ENCODE data around the gene ZBTB24. TPM values are rescaled to one million over a fixed set of nuclear protein-coding genes. Genes with fewer than 3 reads are reported as not detected.

ZBTB24 gene
- total RNA-seq, 1 experiment from 2014 or later: 27.3 TPM

GRCh38 chr6:109490713-109491112 is 7.7 kb upstream of the ZBTB24 start:
- no peak for TF ChIP-seq CTCF (conservative IDR thresholded peaks at IDR 0.05)
- Histone ChIP-seq H2BK120ac (ENCODE audit: low read depth, low read length, poor library complexity, severe bottlenecking) (no peak overlapping the region), H3K79me1 (ENCODE audit: insufficient read depth, low read depth, low read length, poor library complexity, severe bottlenecking) (no peaks in the 10 kb centered on the region), H2BK12ac (ENCODE audit: insufficient read length, low read depth, low read length) (no peak overlapping the region), H2AK5ac (ENCODE audit: insufficient read length, low read length) (no peak overlapping the region), H3K79me2 (ENCODE audit: insufficient read depth, low read length) (no peaks in the 10 kb centered on the region), H3K4me1 (ENCODE audit: insufficient read depth, low read length) (peaks cover 11% of the 10 kb centered on the region), H4K5ac (ENCODE audit: insufficient read length, low read depth, low read length) (no peak overlapping the region), H2BK15ac (ENCODE audit: low read depth, low read length) (no peak overlapping the region), H4K20me1 (ENCODE audit: control insufficient read depth, insufficient read depth, insufficient read length) (no peaks in the 10 kb centered on the region), H3K27me3 (ENCODE audit: insufficient read depth, low read length) (no peaks in the 10 kb centered on the region), H4K8ac (replicated peaks; ENCODE audit: insufficient read length, low read depth, low read length) (no peak overlapping the region), H3K14ac (ENCODE audit: insufficient read depth, low read length) (no peak overlapping the region), H2BK5ac (ENCODE audit: insufficient read length, low read length) (peak overlapping the region; percentile 30), H3K23ac (ENCODE audit: insufficient read length, low read depth, low read length) (no peak overlapping the region), H3T11ph (ENCODE audit: low read length) (no peak overlapping the region), H3K9me3 (ENCODE audit: control insufficient read depth, low read depth, low read length) (no peaks in the 10 kb centered on the region), H3K4ac (ENCODE audit: low read depth, low read length) (no peak overlapping the region), H3K9ac (ENCODE audit: extremely low read depth, insufficient read length, low read length) (no peak overlapping the region), H3K18ac (ENCODE audit: insufficient read length, low read depth, low read length) (no peak overlapping the region), H3K4me2 (ENCODE audit: insufficient read depth, insufficient read length, low read length) (no peak overlapping the region), H3K56ac (ENCODE audit: insufficient read length, low read depth, low read length) (no peak overlapping the region), H3K23me2 (ENCODE audit: insufficient read length, low read depth, low read length, poor library complexity, severe bottlenecking) (no peaks in the 10 kb centered on the region), H3K27ac (ENCODE audit: insufficient read length, low read depth, low read length) (no peak overlapping the region), H2AFZ (ENCODE audit: low read length) (peak overlapping the region; percentile 87), H4K91ac (ENCODE audit: insufficient read length, low read depth, low read length) (no peak overlapping the region), H2BK20ac (ENCODE audit: low read depth, low read length, poor library complexity, severe bottlenecking) (no peak overlapping the region)
- DNase-seq: no peak
- Mint-ChIP-seq H3K4me1 (peaks cover 44 to 45% of the 10 kb centered on the region in 2 experiments), H3K36me3 (ENCODE audit: insufficient read depth in 1 of 3, low read depth in 3 of 3) (peaks cover 0 to 5% (median 0%) of the 10 kb centered on the region in 3 experiments; a peak in 1 of 7 replicates), H3K27ac (peak overlapping the region in 2 of 3 experiments; percentile 47 to 90; a peak in 3 of 7 replicates), H3K9me3 (no peaks in the 10 kb centered on the region; a peak in 1 of 5 replicates), H3K27me3 (ENCODE audit: low read depth) (no peaks in the 10 kb centered on the region), H3K4me3 (no peak overlapping the region)
- no CpG with 5 or more reads among the region's 2 CpGs for WGBS (ENCODE audit: extremely low coverage, insufficient read length, low lambda C conversion rate)

Data from H9 (cell line).